Vagina (tissue), 2 donors: ENCODE measurements around the gene GLB1L2. TPM values are rescaled to one million over a fixed set of nuclear protein-coding genes. Genes with fewer than 3 reads are reported as not detected.

Experiments
- DNase-seq, 2 donors: peaks; one replicate each; pipeline ENCODE4 v3.0.0-alpha.2; 2017; ENCODE audit errors: extremely low spot score in 2 of 2
- H3K27ac ChIP-seq: fragments of 200-600 bp; sonication (generic); one replicate; pipeline ENCODE4 v1.5.1; 2019
- H3K27me3 ChIP-seq: fragments of 200-600 bp; sonication (generic); one replicate; pipeline ENCODE4 v1.5.1; 2019
- H3K36me3 ChIP-seq, 2 donors: fragments of 200-600 bp; sonication (generic); one replicate each; pipeline ENCODE4 v1.5.1; 2017 to 2019
- H3K4me1 ChIP-seq: fragments of 200-600 bp; sonication (generic); one replicate; pipeline ENCODE4 v1.5.1; 2019
- H3K4me3 ChIP-seq, 2 donors: fragments of 200-600 bp; sonication (generic); 1 replicate in 1 of 2; 2 replicates in 1 of 2; pipeline ENCODE4 v1.5.1; 2016 to 2019
- H3K9me3 ChIP-seq: fragments of 200-600 bp; sonication (generic); one replicate; pipeline ENCODE4 v1.5.1; 2019
- POLR2A ChIP-seq, 2 donors: fragments of 450-650 bp; IDR thresholded peaks; one replicate each; pipeline ENCODE4 v1.6.1; 2017; ENCODE audit warnings: antibody characterized with exemption in 2 of 2, mild to moderate bottlenecking in 2 of 2, moderate library complexity in 2 of 2
- POLR2AphosphoS5 ChIP-seq, 2 donors: sonication (generic); formaldehyde crosslinking; IDR thresholded peaks; one replicate each; pipeline ENCODE4 v1.9.0; 2017; ENCODE audit warnings: antibody characterized with exemption in 2 of 2, mild to moderate bottlenecking in 2 of 2, low read depth in 1 of 2; ENCODE audit not compliant: insufficient read depth in 1 of 2
- intact Hi-C: fragments of 100-400 bp; cut with DNase I; formaldehyde crosslinking; loops from one replicate; pipeline ENCODE4 v1.15.1; 2023
- total RNA-seq: library from RNA; depleted of rRNA; stranded (reverse); fragments of >200 nt; gene quantifications from one replicate; pipeline ENCODE4 v1.2.3, GENCODE V29; 2016
- TF ChIP-seq, protein P1 (sequence below), 3 experiments: fragments of 450-650 bp in 2 of 3; fragments of 200-600 bp in 1 of 3; sonication (generic) in 1 of 3; IDR thresholded peaks; one replicate each; pipeline ENCODE4 v1.5.1; 2017 to 2019; ENCODE audit warnings: antibody characterized with exemption in 3 of 3, mild to moderate bottlenecking in 2 of 3, moderate library complexity in 2 of 3

The GLB1L2 gene
- total RNA-seq, 1 donor from 2014 or later = 2.0 TPM

DNA sequence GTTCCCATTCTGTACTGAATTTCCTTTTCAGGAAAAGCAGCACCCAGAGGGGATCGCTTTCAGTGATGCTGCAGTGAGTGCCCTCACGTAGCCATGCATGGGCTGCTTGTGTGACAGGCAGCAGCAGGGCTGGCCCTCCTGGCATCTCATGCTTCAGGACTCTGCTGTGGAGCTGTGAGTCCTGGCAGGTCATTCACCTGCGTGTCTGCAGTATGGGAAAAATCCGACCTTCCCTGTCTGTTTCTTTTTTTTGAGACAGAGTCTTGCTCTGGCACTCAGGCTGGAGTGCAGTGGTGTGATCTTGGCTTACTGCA, 13.4 kb downstream of the GLB1L2 start:
- intact Hi-C loops = no loop called here
- Histone ChIP-seq H3K9me3 (no peaks in the 10 kb centered on the region), H3K4me1 (no peaks in the 10 kb centered on the region), H3K27me3 (no peaks in the 10 kb centered on the region), H3K36me3 (no peaks in the 10 kb centered on the region), H3K27ac (no peak overlapping the region), H3K4me3 (no peak overlapping the region)
- TF ChIP-seq, protein P1, sequence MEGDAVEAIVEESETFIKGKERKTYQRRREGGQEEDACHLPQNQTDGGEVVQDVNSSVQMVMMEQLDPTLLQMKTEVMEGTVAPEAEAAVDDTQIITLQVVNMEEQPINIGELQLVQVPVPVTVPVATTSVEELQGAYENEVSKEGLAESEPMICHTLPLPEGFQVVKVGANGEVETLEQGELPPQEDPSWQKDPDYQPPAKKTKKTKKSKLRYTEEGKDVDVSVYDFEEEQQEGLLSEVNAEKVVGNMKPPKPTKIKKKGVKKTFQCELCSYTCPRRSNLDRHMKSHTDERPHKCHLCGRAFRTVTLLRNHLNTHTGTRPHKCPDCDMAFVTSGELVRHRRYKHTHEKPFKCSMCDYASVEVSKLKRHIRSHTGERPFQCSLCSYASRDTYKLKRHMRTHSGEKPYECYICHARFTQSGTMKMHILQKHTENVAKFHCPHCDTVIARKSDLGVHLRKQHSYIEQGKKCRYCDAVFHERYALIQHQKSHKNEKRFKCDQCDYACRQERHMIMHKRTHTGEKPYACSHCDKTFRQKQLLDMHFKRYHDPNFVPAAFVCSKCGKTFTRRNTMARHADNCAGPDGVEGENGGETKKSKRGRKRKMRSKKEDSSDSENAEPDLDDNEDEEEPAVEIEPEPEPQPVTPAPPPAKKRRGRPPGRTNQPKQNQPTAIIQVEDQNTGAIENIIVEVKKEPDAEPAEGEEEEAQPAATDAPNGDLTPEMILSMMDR (IDR thresholded peaks at IDR 0.05) = no peak
- TF ChIP-seq POLR2A (IDR thresholded peaks at IDR 0.05) = no peak
- no peak for TF ChIP-seq POLR2AphosphoS5 (IDR thresholded peaks at IDR 0.05; ENCODE audit: insufficient read depth in 1 of 2, low read depth in 1 of 2)
- DNase-seq = peak in 1 of 2 donors; percentile 42

DNA sequence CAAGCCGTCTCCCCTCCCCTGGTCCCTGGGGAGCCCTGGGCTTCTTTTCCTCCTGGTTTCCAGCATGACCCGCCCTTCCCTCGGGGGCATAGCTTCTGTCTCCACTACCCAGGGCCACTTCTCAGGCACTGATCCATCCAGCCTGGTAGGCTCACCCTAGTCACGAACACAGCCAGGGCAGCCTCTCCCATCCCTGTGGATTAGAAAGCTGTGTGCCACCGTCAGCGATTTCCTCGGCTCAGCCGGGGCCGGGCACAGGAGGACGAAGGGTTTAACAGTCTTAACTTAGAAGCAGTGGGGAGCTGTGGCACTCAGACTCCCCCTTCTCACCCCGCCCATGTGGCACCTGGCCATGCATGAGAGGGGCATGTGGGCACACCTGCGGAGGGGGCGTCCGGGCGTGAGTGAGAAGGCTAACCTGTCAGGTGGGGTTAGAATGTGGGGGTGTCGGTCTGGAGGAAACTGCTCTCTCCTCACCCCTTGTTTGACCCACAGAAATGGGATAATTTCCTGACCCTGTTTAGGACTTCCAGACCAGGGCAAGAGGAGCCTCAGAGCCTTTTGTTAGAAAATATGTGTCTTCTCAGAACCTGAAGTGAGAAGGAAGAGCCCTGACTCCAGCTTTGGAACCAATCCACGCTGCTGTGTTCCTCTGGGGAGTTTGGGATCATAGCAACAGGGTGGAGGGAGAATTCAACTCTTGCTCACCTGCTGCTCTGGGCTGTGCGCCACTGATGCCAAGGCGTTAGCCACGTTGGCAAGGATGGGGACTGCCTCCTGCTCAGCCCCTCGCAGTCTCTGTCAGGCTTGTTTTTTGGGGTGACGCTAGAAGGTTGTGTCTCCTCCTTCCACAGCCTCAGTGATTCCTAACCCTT, 14.6 kb downstream of the GLB1L2 start:
- TF ChIP-seq, protein P1 (IDR thresholded peaks at IDR 0.05) = no peak
- TF ChIP-seq POLR2A (IDR thresholded peaks at IDR 0.05) (no peak), POLR2AphosphoS5 (IDR thresholded peaks at IDR 0.05; ENCODE audit: insufficient read depth in 1 of 2, low read depth in 1 of 2) (no peak)
- peak; percentile 74 to 96 for DNase-seq
- H3K36me3 ChIP-seq = no peaks in the 10 kb centered on the region
- no peaks in the 10 kb centered on the region for H3K4me1 ChIP-seq
- H3K27ac ChIP-seq = no peak overlapping the region
- H3K9me3 ChIP-seq = no peaks in the 10 kb centered on the region
- H3K4me3 ChIP-seq = no peak overlapping the region
- intact Hi-C loops = no loop called here
- H3K27me3 ChIP-seq = no peaks in the 10 kb centered on the region

DNA sequence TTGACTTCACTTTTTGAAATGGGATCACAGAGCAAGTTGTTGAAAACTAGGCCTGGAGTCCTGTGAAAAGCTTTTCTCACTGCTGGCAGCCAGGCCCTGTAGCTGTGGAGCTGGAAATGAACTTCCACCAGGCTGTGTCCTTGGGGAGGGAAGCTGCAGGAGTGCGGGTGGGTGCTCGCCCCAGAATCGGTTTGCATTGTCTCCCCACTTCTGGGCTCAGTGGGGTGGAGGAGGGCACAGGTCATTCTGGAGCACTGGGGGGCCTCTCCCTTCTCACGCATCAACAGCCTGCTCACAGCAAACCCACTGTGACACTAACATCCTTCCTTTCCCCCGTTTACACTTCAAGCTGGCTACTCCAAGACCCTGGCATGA, 15.2 kb downstream of the GLB1L2 start:
- Histone ChIP-seq H3K9me3 (no peaks in the 10 kb centered on the region), H3K27ac (no peak overlapping the region), H3K4me3 (no peak overlapping the region), H3K36me3 (no peaks in the 10 kb centered on the region), H3K27me3 (no peaks in the 10 kb centered on the region), H3K4me1 (no peaks in the 10 kb centered on the region)
- TF ChIP-seq, protein P1 (IDR thresholded peaks at IDR 0.05) = no peak
- TF ChIP-seq POLR2AphosphoS5 (IDR thresholded peaks at IDR 0.05; ENCODE audit: insufficient read depth in 1 of 2, low read depth in 1 of 2) (no peak), POLR2A (IDR thresholded peaks at IDR 0.05) (no peak)
- intact Hi-C loops = no loop called here
- DNase-seq = peak in 1 of 2 donors; percentile 67

DNA sequence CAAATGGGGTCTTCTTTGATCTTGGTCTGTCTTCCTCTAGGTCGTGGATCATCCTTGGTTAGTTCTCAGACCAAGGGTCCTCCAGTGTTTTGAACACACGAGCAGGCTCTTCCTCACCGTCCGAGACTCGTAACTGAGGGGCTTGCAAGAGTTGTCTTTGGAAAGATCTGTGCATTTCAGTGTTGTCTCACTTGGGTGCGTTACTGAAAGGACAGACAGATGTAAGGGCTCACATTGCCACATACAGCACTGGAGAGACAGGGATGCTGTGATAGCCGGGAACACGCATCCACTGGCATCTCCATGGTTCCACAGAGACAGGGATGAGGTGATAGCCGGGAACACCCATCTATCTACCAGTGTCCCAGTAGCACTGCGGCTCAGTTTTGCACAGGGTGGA, 15.7 kb downstream of the GLB1L2 start:
- Histone ChIP-seq H3K27ac (no peak overlapping the region), H3K4me1 (no peaks in the 10 kb centered on the region), H3K27me3 (no peaks in the 10 kb centered on the region), H3K9me3 (no peaks in the 10 kb centered on the region), H3K4me3 (no peak overlapping the region), H3K36me3 (no peaks in the 10 kb centered on the region)
- DNase-seq = peak; percentile 58 to 61
- intact Hi-C loops = no loop called here
- TF ChIP-seq, protein P1 (IDR thresholded peaks at IDR 0.05) = no peak
- TF ChIP-seq POLR2AphosphoS5 (IDR thresholded peaks at IDR 0.05; ENCODE audit: insufficient read depth in 1 of 2, low read depth in 1 of 2) (no peak), POLR2A (IDR thresholded peaks at IDR 0.05) (no peak)

DNA sequence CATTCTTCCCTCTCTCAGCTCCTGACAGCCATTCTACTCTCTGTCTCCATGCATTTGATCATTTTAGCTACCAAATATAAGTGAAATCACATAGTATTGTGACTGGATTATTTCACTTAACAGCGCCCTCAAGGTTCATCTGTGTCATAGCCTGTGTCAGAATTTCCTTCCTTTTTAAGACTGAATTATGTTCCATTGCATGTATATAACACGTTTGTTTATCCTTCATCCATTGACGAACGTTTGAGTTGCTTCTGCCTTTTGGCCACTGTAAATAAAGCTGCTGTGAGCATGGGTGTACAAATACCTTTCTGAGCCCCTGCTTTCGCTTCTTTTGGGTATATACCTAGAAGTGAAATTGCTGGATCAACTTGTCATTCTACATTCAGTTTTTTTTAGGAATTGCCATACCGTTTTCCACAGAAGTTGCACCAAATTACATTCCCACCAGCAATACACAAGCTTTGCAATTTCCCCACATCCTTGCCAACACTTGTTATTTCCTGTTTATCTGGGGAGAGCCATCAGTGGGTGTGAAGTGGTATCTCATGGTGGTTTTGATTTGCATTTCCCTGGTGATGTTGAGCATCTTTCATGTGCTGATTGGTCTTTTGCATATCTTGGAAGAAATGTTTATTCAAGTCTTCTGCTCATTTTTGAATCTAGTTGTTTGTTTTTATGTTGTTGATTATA, 17.5 kb downstream of the GLB1L2 start:
- intact Hi-C loops = no loop called here
- no peaks in the 10 kb centered on the region for H3K27me3 ChIP-seq
- no peak overlapping the region for H3K27ac ChIP-seq
- H3K36me3 ChIP-seq = no peaks in the 10 kb centered on the region
- DNase-seq = no peak
- no peak for TF ChIP-seq POLR2A (IDR thresholded peaks at IDR 0.05)
- no peaks in the 10 kb centered on the region for H3K9me3 ChIP-seq
- no peaks in the 10 kb centered on the region for H3K4me1 ChIP-seq
- no peak overlapping the region for H3K4me3 ChIP-seq
